Pulmonary artery endothelial cell (primary cell): Measurements from ENCODE around the gene LENEP. TPM values are rescaled to one million over a fixed set of nuclear protein-coding genes. Genes with fewer than 3 reads are reported as not detected.
A peak's percentile ranks its signal among the peaks of the same experiment; 100 is the strongest.

Experiments used
- DNase-seq: peaks from one replicate; pipeline ENCODE4 v3.0.0-alpha.2; 2011; ENCODE audit warnings: low read depth, low spot score
- total RNA-seq: library from RNA; depleted of rRNA; stranded (reverse); fragments of >200 nt; gene quantifications from 2 replicates; pipeline ENCODE4 v1.2.3, GENCODE V29; 2014

The LENEP gene, protein sequence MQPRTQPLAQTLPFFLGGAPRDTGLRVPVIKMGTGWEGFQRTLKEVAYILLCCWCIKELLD
- total RNA-seq = 0.56 and 0.66 TPM in 2 replicates

DNA sequence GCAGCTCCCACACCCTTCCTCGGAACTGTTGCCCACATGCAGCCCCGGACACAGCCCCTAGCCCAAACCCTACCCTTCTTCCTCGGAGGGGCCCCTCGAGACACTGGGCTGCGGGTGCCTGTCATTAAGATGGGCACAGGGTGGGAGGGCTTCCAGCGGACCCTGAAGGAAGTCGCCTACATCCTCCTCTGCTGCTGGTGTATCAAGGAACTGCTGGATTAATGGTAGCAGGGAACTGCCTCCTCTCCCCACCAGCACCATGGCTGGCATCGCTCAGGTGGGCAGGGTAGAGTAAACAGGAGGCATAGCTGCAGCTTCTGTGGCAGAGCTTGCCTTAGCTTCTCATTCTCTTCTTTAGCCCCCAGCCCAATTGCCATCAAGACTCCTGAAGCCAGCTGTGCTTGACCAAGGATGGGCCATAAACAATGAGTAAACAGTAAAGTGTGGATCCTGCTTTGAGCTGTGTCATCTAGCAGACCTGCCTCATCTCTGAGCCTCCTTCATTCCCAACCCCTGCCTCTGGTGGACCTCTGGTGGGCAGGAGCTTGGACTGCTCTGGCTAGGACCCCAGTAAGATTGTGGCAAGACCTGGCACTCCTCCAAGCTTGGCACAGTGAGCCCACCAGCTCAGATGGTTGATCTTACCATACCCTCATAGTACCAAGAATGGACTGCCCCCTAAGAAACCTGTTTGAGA lies at the start of gene LENEP:
Gene LENEP (plus strand): TSS at position 15 of the 697 bp plus-strand sequence. CDS start 22 bp downstream, at position 37.
- no peak for DNase-seq

DNA sequence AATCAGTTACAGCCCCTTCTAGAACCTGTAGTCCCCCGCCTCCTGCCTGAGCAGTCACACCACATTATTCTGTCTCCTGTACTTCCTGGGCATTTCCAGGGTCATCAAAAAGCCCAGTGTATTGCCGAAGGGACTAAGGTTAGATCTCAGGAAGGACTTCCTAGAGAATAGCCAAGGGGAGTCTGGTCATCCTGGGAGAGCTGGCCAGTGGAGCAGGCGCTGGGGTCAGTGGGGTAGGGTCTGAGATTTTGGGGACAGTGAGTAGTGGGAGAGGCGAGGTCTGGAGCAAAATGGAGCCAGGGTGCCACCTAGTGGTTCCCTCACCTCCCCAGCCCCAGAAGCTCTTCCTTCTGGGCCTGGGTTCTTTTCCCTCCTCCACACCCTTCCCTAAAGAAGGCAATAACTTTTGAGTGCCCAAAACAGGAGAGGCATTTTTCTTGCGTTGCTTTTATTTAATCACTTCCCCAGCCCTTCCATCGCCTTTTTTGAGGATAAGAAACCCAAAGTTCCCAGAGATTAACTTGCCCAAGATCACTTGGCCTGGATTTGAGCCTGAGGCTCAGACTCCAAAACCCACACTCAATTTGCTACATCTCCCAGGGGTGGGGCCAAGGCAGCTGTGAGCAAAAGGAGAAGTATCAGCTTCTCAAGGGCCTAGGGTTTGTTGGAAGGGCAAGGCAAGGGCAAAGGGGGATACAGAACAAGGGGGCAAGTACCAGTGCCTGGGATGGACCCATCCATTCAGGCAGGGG lies 49.6 kb upstream of the LENEP start:
- no peak for DNase-seq

DNA sequence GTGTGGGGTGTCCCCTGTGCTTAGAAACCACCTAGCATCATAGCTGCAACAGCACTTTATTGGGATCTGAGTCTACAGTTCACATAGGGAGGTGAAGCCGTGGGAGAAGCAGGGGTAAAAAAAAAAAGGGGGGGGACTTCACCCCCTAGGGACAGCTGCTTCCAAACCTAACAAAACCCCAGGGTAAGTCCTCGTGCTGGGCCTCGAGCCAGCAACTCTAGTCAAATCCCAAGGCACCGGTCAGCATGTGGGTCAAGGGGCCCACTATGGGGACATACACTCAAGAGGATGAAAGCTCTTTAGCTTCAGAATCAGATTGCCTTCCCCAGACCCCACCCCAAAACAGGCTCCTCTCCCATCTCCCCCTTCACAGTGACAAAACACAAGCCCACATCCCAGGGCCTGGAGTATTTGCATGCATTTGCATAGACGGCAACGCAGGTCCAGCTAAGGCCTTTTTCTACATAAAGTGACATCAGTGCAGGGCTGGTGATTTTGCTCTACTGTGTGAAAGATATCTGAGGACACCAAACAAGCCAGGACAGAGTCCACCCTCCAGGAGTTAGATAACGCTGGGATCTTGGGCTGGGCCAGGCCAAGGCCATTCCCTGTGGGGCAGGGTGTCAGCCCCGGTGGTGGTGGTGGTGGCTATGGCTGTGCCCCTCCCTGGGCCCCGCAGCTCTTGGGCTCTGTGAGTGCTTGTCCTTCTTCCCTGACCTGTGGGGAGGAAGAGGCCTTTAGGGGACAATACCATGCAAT lies 48.8 kb upstream of the LENEP start:
- DNase-seq = no peak

DNA sequence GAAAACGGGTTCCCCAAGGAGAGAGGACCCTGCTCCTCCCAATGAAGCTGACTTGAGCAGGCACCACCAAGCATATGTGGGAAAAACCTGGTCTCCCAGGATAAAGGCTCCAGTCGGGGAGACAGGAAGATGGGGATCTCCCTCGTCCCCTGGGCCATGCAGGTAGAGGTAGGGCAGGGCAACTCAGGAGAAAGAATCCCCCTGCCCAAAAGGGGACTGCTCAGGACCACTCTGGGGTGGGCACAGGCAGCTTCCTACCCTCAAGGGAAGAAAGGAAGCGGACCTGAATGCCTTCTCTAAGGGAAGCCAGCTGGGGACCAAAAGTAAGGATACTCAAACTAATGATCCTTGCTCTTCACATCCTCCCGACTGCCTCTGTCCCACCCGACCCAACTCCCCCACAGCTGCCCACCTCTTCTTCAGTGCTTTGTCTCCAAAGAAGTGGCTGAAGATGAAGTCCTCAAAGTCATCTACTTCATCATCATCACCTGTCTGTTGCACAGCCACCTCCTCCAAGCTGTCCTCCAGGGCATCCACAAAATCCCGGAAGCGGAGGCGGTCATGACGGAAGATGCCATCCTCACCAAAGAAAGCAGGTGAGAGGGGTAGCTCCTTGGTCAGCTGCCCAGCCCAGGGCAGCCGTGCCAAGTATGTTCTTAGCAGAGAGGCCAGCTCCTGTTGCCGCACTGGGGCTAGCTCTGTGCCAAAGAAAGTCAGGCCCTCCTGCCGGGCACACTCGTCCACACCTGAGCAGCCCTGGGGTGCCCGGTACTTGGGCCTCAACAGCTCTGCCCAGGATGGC lies 48.0 kb upstream of the LENEP start:
- no peak for DNase-seq

DNA sequence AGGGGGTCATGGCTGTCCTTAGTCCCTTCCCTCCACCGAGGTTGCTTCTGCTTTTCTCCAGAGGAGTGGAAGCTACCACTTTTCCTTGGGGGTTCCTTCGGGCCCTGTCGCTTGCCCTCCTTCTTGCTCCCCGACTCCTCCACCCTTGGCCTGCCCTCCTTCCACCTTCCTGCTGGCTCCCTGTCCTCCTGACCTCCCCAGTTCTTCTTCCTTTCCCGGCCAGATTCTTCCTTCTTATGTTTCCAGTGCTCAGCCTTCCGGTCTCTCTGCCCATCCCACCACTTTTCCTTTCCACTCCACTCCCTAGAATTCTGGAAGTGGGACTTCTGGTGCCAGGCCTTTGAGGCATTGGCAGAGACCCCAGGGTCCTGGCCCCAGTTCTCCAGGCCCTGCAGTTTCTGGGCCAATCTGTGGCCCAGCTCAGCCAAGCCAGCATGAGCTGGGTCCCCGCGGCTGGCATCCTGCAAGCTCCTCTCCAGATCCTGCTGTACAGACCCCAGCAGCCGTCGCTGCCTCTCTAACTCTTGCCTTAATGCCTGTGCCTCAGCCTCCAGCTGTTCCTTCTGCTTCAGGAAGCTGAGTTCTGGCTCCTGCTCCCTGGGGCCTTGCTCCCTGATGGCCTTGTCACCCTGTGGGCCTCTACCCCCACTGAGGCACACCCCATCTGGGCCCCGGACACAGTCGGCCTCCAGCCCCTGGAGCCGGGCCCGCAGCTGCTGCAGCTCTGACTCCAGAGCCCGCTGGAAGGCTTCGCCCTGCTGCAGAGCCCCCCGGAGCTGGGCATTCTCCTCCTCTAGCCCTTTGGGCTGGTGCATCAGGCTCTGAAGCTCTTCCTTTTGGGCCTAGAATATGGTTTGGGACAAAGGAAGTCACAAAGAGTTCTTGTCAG lies 47.2 kb upstream of the LENEP start:
- no peak for DNase-seq

DNA sequence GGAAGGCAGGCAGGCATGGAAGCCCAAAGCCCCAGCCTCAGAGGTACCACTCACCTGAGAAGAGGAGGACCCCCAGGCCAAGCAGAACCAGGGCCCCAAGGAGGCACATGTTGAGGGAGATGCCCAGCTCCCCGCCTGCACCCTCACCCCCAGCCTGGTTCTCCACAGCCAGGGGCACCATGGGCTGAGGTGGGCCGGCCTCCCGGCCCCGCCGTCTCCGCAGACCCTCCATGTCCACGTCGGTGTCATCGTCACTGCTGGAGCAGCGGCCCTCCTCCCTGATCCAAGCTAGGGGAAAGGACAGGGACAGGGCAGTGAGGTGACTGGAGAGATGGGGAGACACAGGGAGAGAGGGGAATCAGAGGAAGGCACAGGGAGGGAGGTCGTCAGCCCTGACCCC lies 45.3 kb upstream of the LENEP start:
- DNase-seq = no peak

DNA sequence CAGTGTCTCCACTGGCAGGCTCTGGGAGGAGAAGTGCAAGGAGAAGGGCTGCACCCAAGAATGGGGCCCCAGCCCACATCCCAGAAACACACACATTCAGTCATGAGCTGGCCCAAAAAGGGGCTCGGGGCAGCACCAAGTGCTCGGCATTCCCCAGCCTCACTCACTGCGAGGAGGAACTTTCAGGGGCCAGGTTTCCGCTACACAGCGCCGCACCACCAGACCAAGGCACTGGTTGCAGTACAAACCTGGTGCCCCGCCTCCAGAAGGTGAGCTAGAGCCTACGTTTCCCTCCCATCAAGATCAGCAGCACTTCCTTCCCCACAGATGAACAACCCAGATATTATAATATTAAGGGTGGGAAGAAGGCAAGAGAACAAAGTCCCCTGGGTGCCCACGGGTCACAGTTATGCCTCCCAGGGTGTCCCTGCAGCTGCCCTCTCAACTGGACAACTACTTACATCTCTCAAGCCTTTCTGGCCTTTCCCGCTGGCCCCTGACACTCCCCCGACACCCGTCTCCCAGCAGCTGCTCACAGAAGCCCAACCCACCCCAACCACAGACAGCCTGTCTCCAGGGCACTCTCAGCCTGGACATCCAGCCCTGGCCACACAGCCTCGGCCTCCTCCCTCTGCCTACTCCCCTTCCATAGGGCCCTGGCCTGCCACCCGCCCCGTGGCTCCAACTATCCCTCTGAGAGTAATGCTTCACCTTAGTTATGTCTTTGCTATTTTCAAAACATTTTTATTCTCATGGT lies 41.3 kb upstream of the LENEP start:
- no peak for DNase-seq

DNA sequence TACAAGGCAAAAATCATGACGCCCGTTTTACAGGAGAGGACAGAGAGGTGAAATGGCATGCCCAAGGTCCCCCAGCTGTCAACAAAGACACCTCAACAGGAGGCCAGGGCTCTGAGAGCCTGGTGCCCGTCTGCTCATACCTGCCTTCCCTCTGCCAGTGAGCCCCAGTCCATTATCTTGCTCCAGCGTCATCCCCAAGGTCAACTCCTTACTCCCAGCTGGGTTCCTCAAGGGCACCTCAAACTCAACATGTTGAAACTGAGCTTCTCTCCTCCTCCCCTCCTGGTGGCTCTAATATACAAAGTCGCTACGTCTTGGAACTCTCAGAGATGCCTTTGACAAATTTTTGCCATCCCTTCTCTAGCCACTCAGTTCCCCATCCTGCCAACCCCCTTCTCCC lies 40.7 kb upstream of the LENEP start:
- DNase-seq = no peak

DNA sequence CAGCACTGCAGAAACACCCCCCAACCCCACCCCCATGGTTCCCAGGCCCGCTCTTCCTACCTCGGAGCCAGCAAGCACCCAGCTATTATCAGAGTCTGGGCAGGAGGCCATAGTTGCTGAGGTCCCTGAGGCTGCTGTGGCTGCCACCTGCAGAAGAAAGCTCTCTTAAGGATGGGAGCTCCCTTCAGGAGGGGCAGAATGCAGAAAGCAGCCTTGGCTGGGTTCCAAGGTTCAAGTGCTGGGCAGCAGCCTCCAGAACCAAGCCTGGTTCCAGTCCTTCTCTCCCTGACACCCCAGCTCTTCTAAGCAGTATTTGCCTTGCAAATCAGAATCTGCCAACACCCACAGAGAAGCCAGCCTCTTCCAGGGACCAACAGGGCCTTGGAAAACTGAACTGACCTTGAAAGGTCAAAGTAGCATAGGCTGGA lies 39.8 kb upstream of the LENEP start:
- no peak for DNase-seq

DNA sequence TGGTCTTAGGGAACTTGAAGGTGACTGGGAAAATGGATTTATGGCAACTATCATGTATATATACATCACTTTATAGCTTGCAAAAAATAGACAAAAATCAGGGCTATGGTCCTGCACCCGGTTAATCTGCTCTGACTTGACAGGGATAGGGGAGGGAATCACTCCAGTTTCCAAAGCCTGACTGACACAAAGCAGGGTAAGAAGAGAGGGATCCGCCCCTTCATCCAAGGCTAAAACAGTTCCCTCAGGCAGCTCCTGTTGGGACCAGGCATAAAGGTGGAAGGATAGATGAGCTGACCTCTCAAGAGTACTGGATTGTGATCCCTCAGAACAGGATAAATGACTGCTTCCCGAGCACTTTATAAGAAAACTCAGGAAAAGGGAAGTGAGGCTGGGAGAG lies 38.8 kb upstream of the LENEP start:
- no peak for DNase-seq

DNA sequence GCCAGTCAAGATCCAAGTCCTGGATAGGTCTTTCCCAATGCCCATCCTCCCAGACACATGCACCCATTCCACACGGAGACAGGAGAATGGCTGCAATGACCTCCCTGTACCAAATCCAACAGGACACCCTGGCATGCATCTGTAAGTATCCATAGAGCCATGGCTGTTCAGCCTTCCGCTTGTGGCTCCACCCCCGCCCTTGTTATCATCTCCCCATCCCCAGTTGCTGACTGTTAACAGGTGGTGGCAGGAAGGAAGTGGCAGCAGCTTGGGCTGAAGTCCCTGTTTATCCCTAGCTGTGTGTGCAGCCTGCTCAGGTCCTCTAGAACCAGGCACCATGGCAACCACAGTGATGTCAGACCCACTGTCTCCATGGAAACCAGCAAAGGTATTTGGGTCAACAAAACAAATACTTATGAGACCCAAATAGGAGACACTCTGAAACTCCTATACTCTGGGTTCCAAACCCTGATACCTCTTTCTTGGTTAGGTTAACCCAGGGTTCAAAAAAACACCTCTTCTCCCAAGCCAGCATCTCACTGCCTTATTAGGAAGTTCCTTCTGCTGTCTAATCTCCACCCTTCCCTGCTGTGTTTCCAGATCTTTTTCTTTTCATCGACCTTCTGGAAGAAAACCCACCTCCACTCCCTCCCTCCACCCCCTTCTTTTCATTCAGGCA lies 38.2 kb upstream of the LENEP start:
- peak; percentile 73 for DNase-seq

DNA sequence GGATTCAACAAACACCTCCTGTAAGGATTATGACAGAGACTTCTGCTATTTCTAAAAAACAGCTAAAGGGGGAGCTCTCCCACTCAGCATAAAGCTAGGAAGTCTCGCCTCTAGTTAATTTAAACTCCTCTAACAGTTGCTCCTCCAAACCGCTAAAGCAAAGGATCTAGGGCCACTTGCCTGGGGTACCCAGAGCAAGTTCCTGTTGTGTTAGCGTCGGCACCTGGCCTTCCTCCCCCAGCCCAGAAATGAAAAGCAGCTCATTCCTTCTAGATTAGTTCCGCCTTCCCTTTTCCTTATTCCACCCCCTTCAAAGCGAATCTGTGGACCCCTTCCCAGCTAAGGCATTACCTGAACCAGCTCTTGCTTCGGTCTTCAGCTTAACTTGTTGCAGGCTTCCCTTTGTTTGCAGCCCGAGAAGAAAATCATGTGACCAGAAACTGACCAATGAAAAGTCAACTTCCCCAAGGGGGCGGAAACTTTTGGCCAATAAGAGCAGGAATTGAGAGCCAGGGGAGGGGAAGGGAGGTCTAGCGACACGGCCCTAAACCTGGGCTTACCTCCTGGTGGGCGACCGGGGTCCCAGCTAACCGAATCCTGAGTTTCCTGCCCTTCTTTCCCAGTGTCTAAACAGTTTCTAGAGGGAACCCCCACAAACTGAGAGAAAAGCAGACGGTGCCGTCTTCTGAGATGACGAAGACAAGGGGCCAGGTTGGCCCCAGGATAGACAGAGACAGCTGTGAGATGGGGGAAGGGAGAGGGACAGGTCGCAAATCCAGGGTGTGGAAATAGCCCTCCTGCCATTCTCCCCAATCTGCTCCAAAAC lies 37.5 kb upstream of the LENEP start, which contains the start of gene PBXIP1:
Gene PBXIP1 (minus strand): TSS at position 382 of the 826 bp plus-strand sequence. CDS start 2,378 bp downstream, outside the sequence.
- peak; percentile 67 for DNase-seq

DNA sequence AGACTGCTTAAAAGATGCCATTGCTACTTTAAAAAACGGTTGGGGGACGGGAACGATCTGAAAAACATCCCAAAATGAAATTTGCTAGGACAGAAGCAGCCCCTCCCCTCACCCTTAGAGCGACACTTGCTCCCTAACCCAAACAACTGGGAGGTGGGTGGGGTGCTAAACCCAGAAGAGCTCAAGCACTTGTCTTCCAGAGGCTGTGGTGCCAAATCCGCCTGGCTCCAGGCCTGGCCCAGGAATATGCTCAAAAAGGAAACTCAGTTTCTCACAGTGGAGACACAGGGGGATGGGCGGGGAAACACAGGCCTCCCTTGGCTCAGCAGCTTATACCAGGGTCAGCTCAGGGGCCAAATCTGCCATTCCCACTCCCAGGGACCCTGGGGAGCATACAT lies 36.8 kb upstream of the LENEP start:
- DNase-seq = no peak

DNA sequence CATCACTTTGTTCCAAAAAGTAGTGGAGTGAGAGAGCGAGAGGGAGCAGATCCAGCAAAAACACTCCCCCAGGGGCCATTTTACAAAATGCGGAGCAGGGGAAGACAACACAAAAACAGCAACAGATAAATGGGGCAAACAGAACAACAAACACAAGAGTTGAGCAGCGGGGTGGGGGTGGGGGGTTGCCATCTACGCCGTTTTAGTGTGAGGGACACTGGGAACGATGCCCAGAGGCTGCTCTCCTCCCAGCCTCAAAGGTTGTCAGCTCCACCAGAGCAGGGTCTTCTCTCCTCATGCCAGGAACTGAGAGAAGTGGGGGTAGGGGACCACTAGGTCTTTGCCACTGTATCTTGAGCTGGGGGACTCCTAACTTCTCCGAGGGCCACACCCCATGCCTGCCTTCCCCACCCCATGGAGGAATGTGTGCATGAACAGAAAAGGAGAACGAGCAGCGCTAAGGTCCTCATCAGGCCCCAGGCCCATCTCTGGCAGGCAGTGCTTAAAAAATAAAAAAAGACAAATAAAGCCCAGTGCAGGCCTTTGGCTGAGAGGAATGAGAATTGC lies 36.2 kb upstream of the LENEP start:
- no peak for DNase-seq

DNA sequence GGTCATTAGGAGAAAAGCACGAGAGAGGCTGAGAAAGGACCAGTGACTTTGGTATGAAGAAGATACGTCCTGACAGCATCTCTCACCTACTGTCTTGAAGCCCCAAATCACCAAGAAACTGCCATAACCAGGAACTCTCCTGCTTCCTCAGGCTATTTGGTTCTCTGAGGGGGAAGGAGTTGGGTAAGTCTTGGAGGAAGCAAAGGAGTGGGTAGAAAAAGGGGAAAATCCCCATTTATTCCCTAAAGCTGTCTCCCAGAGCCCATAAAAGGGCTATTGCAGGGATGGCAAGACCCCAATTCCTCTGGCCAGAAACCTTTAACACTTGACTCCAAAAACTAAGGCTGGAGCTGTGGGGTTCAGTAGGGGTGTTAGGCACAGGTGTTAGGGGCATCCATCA lies 35.4 kb upstream of the LENEP start:
- no peak for DNase-seq

DNA sequence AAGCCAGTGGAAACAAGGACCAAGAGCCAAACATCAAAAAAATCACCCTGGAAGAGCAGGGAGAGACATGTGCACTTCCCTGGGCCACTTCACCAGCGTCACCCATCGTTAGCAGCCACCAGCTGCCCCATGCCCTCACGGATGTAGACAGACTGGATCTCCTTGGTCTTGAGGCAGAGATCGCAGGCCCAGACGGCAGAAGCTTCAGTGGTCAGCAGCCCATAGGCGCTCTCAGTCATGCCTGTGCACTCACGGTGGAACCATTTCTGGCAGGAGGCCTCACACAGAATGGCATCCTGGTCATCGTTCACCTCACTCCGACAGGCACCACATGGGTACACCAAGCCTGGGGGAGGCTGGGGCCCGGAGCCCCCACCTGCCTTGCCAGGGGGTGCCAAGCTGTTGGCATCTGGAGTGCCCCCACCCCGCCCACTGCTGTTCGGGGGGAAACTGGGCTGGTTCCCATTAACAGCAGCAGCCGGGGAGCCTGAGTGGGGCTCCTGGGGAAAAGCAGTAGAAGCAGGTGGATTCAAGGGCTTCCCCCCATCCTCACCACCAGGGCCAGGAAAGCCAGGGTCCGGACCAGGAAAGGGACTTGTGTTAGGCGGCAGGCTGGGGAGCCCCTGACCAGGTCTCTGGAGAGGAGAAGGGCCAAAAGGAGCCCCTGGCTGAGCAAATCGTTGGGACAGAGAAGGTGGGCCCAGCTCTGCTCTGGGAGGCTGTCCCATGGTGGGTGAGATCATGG lies 34.5 kb upstream of the LENEP start:
- no peak for DNase-seq

DNA sequence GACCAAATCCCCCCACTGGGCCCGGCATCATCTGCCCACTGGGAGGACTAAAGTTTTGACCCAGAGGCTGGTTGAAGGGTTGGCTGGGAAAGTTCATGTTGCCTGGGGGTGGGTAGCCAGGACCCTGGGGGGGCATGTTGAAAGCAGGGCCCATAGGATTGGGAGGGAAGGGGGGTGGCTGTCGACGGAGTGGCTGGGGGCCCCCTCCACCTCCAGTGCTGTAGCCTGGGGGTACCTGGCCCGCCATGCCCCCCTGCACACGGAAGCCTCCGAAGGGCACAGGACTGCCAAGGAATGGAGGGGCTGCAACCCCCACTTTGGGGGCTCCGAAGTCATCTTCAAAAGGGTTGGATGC lies 34.0 kb upstream of the LENEP start:
- DNase-seq = no peak
